NCI-H446 (cell line): Measurements from ENCODE around the gene NKX2-4.
"Not testable (repeated sequence)": the region's sequence is repeated elsewhere in the genome, so short reads cannot be mapped to it uniquely, and the experiment has no call there.

Source experiments
- DNase-seq, 2 experiments: peaks; one replicate each; lab custom pipeline; 2025; lab: John Stamatoyannopoulos, UW

Gene NKX2-4

GRCh38 chr20:21397341-21398108, at the start of gene NKX2-4:
TSS of gene NKX2-4 (minus strand) at chr20:21397526. CDS start at chr20:21397399, 127 bp downstream.
- no peak for DNase-seq

- DNase-seq, result no peak
Measured at GRCh38 chr20:21437816-21438215, 40.5 kb upstream of the NKX2-4 start.

- DNase-seq, result no peak
Measured at GRCh38 chr20:21437248-21437647, 39.9 kb upstream of the NKX2-4 start.

GRCh38 chr20:21436205-21436604, 38.9 kb upstream of the NKX2-4 start:
- DNase-seq, result no peak

- DNase-seq, result no peak
Measured at GRCh38 chr20:21435576-21435975, 38.2 kb upstream of the NKX2-4 start.

GRCh38 chr20:21433329-21433890, 36.1 kb upstream of the NKX2-4 start:
- no peak for DNase-seq

- DNase-seq, result no peak
Measured at GRCh38 chr20:21432911-21433310, 35.6 kb upstream of the NKX2-4 start.

GRCh38 chr20:21430020-21430419, 32.7 kb upstream of the NKX2-4 start:
- no peak for DNase-seq

GRCh38 chr20:21424846-21425245, 27.5 kb upstream of the NKX2-4 start:
- no peak for DNase-seq

- DNase-seq, result not testable (repeated sequence)
Measured at GRCh38 chr20:21423712-21424111, 26.4 kb upstream of the NKX2-4 start.

- DNase-seq, result no peak
Measured at GRCh38 chr20:21421601-21422236, 24.4 kb upstream of the NKX2-4 start.

GRCh38 chr20:21419147-21419546, 21.8 kb upstream of the NKX2-4 start:
- DNase-seq, result not testable (repeated sequence)

GRCh38 chr20:21413996-21414395, 16.7 kb upstream of the NKX2-4 start:
- DNase-seq, result not testable (repeated sequence)

- no peak for DNase-seq
Measured at GRCh38 chr20:21411725-21412124, 14.4 kb upstream of the NKX2-4 start.

- no peak for DNase-seq
Measured at GRCh38 chr20:21399005-21399475, 1.7 kb upstream of the NKX2-4 start.

GRCh38 chr20:21398109-21399004, 1.0 kb upstream of the NKX2-4 start:
- no peak for DNase-seq

- DNase-seq, result no peak
Measured at GRCh38 chr20:21396599-21397340, 556 bp downstream of the NKX2-4 start.

- no peak for DNase-seq
Measured at GRCh38 chr20:21395666-21396598, 1.4 kb downstream of the NKX2-4 start.

GRCh38 chr20:21395051-21395665, 2.2 kb downstream of the NKX2-4 start:
- DNase-seq, result no peak

GRCh38 chr20:21394551-21394950, 2.8 kb downstream of the NKX2-4 start:
- no peak for DNase-seq
